Measurements from ENCODE around the gene NDUFAF8. TPM values are rescaled to one million over a fixed set of nuclear protein-coding genes. Genes with fewer than 3 reads are reported as not detected.

Gene NDUFAF8
- total and polyA plus RNA-seq, 9 donors, result 14.6 to 66.3 (median 33.9) TPM

GRCh38 chr17:81260641-81261040, 21.5 kb downstream of the NDUFAF8 start:
- no peaks in the 10 kb centered on the region for H3K27me3 ChIP-seq
- no peaks in the 10 kb centered on the region for H3K36me3 ChIP-seq
- 93 to 96% (median 93%) methylated on average over 18 to 19 of the region's 19 CpGs for WGBS, 3 donors

DNA sequence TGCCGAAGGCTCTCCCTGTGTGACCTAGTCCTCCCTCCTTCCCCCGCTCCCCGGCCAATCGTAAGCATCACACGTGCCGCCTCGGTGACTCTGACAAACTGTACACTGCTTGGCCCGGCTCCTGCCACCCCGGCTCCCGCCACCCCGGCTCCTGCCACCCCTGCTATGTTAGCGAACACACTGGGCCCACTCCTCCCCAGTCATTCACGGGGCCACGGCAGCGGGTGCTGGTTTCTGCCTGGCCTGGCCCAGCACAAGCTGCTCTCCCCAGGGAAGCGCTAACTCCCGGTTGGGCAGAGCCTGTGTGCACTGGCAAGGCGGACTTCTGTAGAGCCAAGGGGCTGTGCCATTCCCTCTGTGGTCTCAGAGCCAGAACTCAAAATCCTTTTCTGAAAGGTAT, 22.0 kb downstream of the NDUFAF8 start:
- WGBS, 3 donors, result 92 to 94% (median 93%) methylated on average over 18 of the region's 18 CpGs
- no peaks in the 10 kb centered on the region for H3K36me3 ChIP-seq
- TF ChIP-seq POLR2A (IDR thresholded peaks at IDR 0.05), result no peak
- no peak for TF ChIP-seq EP300 (IDR thresholded peaks at IDR 0.05)
- TF ChIP-seq, protein P1, sequence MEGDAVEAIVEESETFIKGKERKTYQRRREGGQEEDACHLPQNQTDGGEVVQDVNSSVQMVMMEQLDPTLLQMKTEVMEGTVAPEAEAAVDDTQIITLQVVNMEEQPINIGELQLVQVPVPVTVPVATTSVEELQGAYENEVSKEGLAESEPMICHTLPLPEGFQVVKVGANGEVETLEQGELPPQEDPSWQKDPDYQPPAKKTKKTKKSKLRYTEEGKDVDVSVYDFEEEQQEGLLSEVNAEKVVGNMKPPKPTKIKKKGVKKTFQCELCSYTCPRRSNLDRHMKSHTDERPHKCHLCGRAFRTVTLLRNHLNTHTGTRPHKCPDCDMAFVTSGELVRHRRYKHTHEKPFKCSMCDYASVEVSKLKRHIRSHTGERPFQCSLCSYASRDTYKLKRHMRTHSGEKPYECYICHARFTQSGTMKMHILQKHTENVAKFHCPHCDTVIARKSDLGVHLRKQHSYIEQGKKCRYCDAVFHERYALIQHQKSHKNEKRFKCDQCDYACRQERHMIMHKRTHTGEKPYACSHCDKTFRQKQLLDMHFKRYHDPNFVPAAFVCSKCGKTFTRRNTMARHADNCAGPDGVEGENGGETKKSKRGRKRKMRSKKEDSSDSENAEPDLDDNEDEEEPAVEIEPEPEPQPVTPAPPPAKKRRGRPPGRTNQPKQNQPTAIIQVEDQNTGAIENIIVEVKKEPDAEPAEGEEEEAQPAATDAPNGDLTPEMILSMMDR (IDR thresholded peaks at IDR 0.05), result no peak

More at GRCh38 chr17:81260641-81261040, 21.5 kb downstream of the NDUFAF8 start:
- Histone ChIP-seq H3K9me3 (no peaks in the 10 kb centered on the region), H3K4me1 (ENCODE audit: insufficient read depth) (no peaks in the 10 kb centered on the region), H3K27ac (no peak overlapping the region), H3K4me3 (no peak overlapping the region)
- TF ChIP-seq POLR2A (IDR thresholded peaks at IDR 0.05) (no peak), EP300 (IDR thresholded peaks at IDR 0.05) (no peak)
- intact Hi-C loops (cut with DNase I), result no loop called here
- no peak for DNase-seq

GRCh38 chr17:81261582-81262336, 22.6 kb downstream of the NDUFAF8 start:
- Histone ChIP-seq H3K4me1 (ENCODE audit: insufficient read depth) (no peaks in the 10 kb centered on the region), H3K27me3 (no peaks in the 10 kb centered on the region), H3K4me3 (no peak overlapping the region), H3K9me3 (no peaks in the 10 kb centered on the region), H3K27ac (no peak overlapping the region), H3K36me3 (no peaks in the 10 kb centered on the region)
- TF ChIP-seq, protein P1 (IDR thresholded peaks at IDR 0.05), result no peak
- no peak for TF ChIP-seq EP300 (IDR thresholded peaks at IDR 0.05)
- TF ChIP-seq POLR2A (IDR thresholded peaks at IDR 0.05), result no peak
- 91 to 92% (median 91%) methylated on average over 35 to 36 of the region's 36 CpGs for WGBS, 3 donors
- intact Hi-C loops (cut with DNase I), result no loop called here
- DNase-seq, result no peak

More for the DNA sequence above, 22.0 kb downstream of the NDUFAF8 start:
- no peaks in the 10 kb centered on the region for H3K9me3 ChIP-seq
- H3K4me1 ChIP-seq (ENCODE audit: insufficient read depth), result no peaks in the 10 kb centered on the region
- H3K4me3 ChIP-seq, result no peak overlapping the region
- no peak for DNase-seq
- H3K27me3 ChIP-seq, result no peaks in the 10 kb centered on the region
- intact Hi-C loops (cut with DNase I), result no loop called here
- H3K27ac ChIP-seq, result no peak overlapping the region

DNA sequence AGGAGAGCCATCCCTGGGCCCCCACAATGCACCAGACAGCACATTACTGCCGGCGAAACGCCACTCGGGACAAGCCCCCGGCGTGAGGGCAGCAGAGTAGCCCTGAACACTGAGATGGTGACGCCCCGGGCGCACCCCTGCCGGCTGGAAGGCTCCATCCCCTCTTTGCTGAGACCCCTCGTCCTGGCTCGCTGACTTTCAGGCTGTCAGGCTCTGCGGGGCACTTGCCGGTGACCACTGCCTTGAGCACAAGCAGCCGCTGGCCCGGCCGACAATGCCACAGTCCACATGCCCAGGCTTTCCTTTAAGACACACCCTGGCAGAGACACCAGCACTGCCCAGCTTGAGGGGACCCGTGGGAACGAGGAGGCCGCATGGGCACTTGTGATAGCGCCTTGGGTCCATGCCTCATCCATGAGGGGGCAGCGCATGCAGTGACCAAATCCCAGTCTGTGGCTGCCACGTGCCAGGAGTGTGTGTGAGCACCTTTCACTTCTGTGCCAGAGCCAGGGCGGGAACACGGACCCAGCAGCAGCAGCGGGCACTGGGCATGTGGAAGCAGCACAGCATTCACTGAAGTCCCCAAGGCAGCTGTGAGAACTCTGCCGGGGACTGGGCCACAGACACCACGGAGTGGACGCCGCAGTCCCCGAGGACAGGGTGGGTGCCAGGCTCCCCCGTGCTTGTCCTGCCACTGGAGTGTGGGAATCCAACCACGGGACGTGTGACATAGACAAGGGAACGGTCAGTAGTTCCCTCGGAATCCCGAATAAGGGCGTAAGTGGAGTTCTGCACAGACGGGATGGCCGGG, 24.5 kb downstream of the NDUFAF8 start:
- Histone ChIP-seq H3K36me3 (no peaks in the 10 kb centered on the region), H3K4me1 (ENCODE audit: insufficient read depth) (no peaks in the 10 kb centered on the region), H3K27ac (no peak overlapping the region), H3K27me3 (no peaks in the 10 kb centered on the region), H3K9me3 (no peaks in the 10 kb centered on the region), H3K4me3 (no peak overlapping the region)
- 90 to 94% (median 92%) methylated on average over 29 to 40 of the region's 40 CpGs for WGBS, 3 donors
- no peak for TF ChIP-seq EP300 (IDR thresholded peaks at IDR 0.05)
- TF ChIP-seq POLR2A (IDR thresholded peaks at IDR 0.05), result no peak
- TF ChIP-seq, protein P1 (IDR thresholded peaks at IDR 0.05), result no peak
- intact Hi-C loops (cut with DNase I), result no loop called here
- DNase-seq, result no peak
